Gastroesophageal sphincter (tissue), 4 donors: ENCODE results near the gene MFSD2A. TPM values are rescaled to one million over a fixed set of nuclear protein-coding genes. Genes with fewer than 3 reads are reported as not detected.
"Not testable (repeated sequence)": the region's sequence is repeated elsewhere in the genome, so short reads cannot be mapped to it uniquely, and the experiment has no call there.

Source experiments
- ATAC-seq: fragments of 150-250 bp; one replicate; pipeline ENCODE4 v1.9.1; 2016; ENCODE audit warnings: mild to moderate bottlenecking, moderate library complexity
- H3K27ac ChIP-seq, 4 donors: fragments of 200-600 bp; sonication (generic) in 3 of 4; 1 replicate in 3 of 4; 2 replicates in 1 of 4; pipeline ENCODE4 v1.5.1; 2016 to 2019
- H3K27me3 ChIP-seq: fragments of 200-600 bp; sonication (generic); one replicate; pipeline ENCODE4 v1.5.1; 2019
- H3K36me3 ChIP-seq, 2 donors: fragments of 200-600 bp; sonication (generic); one replicate each; pipeline ENCODE4 v1.5.1; 2019; ENCODE audit warnings: control low read depth in 1 of 2
- H3K4me1 ChIP-seq, 3 donors: fragments of 200-600 bp; sonication (generic); 1 replicate in 2 of 3; 2 replicates in 1 of 3; pipeline ENCODE4 v1.5.1; 2016 to 2019; ENCODE audit warnings: control low read depth in 2 of 3
- H3K4me3 ChIP-seq, 2 donors: fragments of 200-600 bp; sonication (generic); one replicate each; pipeline ENCODE4 v1.5.1; 2019; ENCODE audit warnings: mild to moderate bottlenecking in 1 of 2, moderate library complexity in 1 of 2
- H3K9me3 ChIP-seq, 3 donors: fragments of 200-600 bp; sonication (generic); one replicate each; pipeline ENCODE4 v1.5.1; 2017 to 2019; ENCODE audit warnings: control low read depth in 2 of 3
- EP300 ChIP-seq: sonication (generic); formaldehyde crosslinking; IDR thresholded peaks from one replicate; pipeline ENCODE4 v1.6.1; 2017; ENCODE audit warnings: antibody characterized with exemption, mild to moderate bottlenecking
- POLR2A ChIP-seq, 2 donors: fragments of 450-650 bp; IDR thresholded peaks; one replicate each; pipeline ENCODE4 v1.6.1; 2017; ENCODE audit warnings: antibody characterized with exemption in 2 of 2, mild to moderate bottlenecking in 2 of 2, moderate library complexity in 1 of 2
- POLR2AphosphoS5 ChIP-seq: sonication (generic); formaldehyde crosslinking; IDR thresholded peaks from one replicate; pipeline ENCODE4 v1.6.1; 2017; ENCODE audit warnings: antibody characterized with exemption
- WGBS, 2 donors: methylation state at CpG; one replicate each; pipeline ENCODE4 v1.1.5; 2018; ENCODE audit warnings: low coverage in 1 of 2; 5-methylcytosine and 5-hydroxymethylcytosine counted together
- total RNA-seq, 4 donors: library from RNA; depleted of rRNA; stranded (reverse); fragments of >200 nt; gene quantifications; one replicate each; pipeline ENCODE4 v1.1.0, GENCODE V29; 2016
- TF ChIP-seq, protein P1 (sequence below), 4 experiments: fragments of 200-600 bp in 2 of 4; fragments of 450-650 bp in 2 of 4; sonication (generic) in 1 of 4; IDR thresholded peaks; one replicate each; pipeline ENCODE4 v1.5.1; 2017 to 2019; ENCODE audit warnings: antibody characterized with exemption in 4 of 4, mild to moderate bottlenecking in 2 of 4, moderate library complexity in 2 of 4

MFSD2A gene
- total RNA-seq, 4 donors from 2014 or later, result 0.84 to 4.8 (median 1.4) TPM

GRCh38 chr1:39960431-39960958, 5.5 kb downstream of the MFSD2A start:
- Histone ChIP-seq H3K4me1 (peaks cover 3 to 11% (median 7%) of the 10 kb centered on the region in 3 donors), H3K27me3 (peaks cover 4% of the 10 kb centered on the region), H3K4me3 (no peak overlapping the region), H3K9me3 (no peaks in the 10 kb centered on the region), H3K27ac (no peak overlapping the region), H3K36me3 (no peaks in the 10 kb centered on the region)
- no peak for TF ChIP-seq EP300
- TF ChIP-seq POLR2A (IDR thresholded peaks at IDR 0.05), result no peak
- TF ChIP-seq, protein P1, sequence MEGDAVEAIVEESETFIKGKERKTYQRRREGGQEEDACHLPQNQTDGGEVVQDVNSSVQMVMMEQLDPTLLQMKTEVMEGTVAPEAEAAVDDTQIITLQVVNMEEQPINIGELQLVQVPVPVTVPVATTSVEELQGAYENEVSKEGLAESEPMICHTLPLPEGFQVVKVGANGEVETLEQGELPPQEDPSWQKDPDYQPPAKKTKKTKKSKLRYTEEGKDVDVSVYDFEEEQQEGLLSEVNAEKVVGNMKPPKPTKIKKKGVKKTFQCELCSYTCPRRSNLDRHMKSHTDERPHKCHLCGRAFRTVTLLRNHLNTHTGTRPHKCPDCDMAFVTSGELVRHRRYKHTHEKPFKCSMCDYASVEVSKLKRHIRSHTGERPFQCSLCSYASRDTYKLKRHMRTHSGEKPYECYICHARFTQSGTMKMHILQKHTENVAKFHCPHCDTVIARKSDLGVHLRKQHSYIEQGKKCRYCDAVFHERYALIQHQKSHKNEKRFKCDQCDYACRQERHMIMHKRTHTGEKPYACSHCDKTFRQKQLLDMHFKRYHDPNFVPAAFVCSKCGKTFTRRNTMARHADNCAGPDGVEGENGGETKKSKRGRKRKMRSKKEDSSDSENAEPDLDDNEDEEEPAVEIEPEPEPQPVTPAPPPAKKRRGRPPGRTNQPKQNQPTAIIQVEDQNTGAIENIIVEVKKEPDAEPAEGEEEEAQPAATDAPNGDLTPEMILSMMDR (IDR thresholded peaks at IDR 0.05), result no peak
- no peak for TF ChIP-seq POLR2AphosphoS5
- 94% methylated on average over 3 of the region's 13 CpGs; no CpG with 5 or more reads in 1 of the 2 donors for WGBS, 2 donors
- no peak for ATAC-seq

GRCh38 chr1:39962450-39962825, 7.5 kb downstream of the MFSD2A start:
- Histone ChIP-seq H3K27ac (no peak overlapping the region), H3K9me3 (no peaks in the 10 kb centered on the region), H3K4me3 (no peak overlapping the region), H3K27me3 (peaks cover 4% of the 10 kb centered on the region), H3K36me3 (no peaks in the 10 kb centered on the region), H3K4me1 (no peaks in the 10 kb centered on the region)
- 94 to 95% methylated on average over 6 to 13 of the region's 17 CpGs for WGBS, 2 donors
- TF ChIP-seq EP300 (no peak), POLR2A (IDR thresholded peaks at IDR 0.05) (no peak), POLR2AphosphoS5 (no peak)
- TF ChIP-seq, protein P1 (IDR thresholded peaks at IDR 0.05), result no peak
- no peak for ATAC-seq

DNA sequence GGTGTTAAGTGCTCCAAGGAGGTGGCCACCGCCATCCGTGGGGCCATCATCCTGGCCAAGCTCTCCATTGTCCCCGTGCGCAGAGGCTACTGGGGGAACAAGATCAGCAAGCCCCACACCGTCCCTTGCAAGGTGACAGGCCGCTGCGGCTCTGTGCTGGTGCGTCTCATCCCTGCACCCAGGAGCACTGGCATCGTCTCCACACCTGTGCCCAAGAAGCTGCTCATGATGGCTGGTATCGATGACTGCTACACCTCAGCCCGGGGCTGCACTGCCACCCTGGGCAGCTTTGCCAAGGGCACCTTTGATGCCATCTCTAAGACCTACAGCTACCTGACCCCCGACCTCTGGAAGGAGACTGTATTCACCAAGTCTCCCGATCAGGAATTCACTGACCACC, 8.0 kb downstream of the MFSD2A start:
- not testable (repeated sequence) for H3K27me3 ChIP-seq, H3K4me1 ChIP-seq, H3K4me3 ChIP-seq, H3K9me3 ChIP-seq, H3K36me3 ChIP-seq, H3K27ac ChIP-seq, ATAC-seq
- WGBS, 2 donors, result 80% methylated on average over 1 of the region's 13 CpGs; no CpG with 5 or more reads in 1 of the 2 donors

DNA sequence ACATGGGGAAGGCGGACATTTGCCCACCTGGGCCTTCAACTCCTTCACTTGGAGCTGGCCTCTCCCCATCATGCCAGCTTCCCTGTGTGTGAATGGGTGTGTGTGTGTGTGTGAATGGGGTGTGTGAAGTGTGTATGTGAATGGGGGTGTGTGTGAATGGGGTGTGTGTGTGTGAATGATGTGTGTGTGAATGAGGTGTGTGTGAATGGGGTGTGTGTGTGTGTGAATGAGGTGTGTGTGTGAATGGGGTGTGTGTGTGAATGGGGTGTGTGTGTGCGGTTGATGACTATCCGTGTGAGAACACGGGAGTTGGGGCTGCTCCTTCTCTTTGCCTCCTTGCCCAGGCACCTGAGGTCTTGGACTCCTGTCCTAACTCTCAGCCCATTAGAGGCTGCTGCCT, 9.6 kb downstream of the MFSD2A start:
- no peak for TF ChIP-seq POLR2A (IDR thresholded peaks at IDR 0.05)
- TF ChIP-seq EP300, result no peak
- TF ChIP-seq, protein P1 (IDR thresholded peaks at IDR 0.05), result no peak
- no peak for TF ChIP-seq POLR2AphosphoS5
- Histone ChIP-seq H3K27ac (no peak overlapping the region), H3K27me3 (peaks cover 4% of the 10 kb centered on the region), H3K9me3 (no peaks in the 10 kb centered on the region), H3K4me3 (no peak overlapping the region), H3K36me3 (no peaks in the 10 kb centered on the region), H3K4me1 (no peaks in the 10 kb centered on the region)
- ATAC-seq, result no peak
- WGBS, 2 donors, result 88 to 89% methylated on average over 4 of the region's 4 CpGs

GRCh38 chr1:39965044-39965443, 10.1 kb downstream of the MFSD2A start:
- peaks cover under 1% of the 10 kb centered on the region for H3K27me3 ChIP-seq
- WGBS, 2 donors, result 70 to 76% methylated on average over 2 to 6 of the region's 9 CpGs
- H3K4me3 ChIP-seq, result no peak overlapping the region
- no peaks in the 10 kb centered on the region for H3K4me1 ChIP-seq
- no peak for ATAC-seq
- H3K36me3 ChIP-seq, result no peaks in the 10 kb centered on the region
- no peaks in the 10 kb centered on the region for H3K9me3 ChIP-seq
- TF ChIP-seq EP300 (no peak), POLR2A (IDR thresholded peaks at IDR 0.05) (no peak)
- no peak overlapping the region for H3K27ac ChIP-seq

- Histone ChIP-seq H3K36me3 (no peaks in the 10 kb centered on the region), H3K9me3 (no peaks in the 10 kb centered on the region), H3K4me3 (no peak overlapping the region), H3K4me1 (peaks cover 0 to 5% (median 3%) of the 10 kb centered on the region in 3 donors), H3K27me3 (peaks cover 7% of the 10 kb centered on the region), H3K27ac (no peak overlapping the region)
- WGBS, 2 donors, result 89% methylated on average over 6 of the region's 9 CpGs; no CpG with 5 or more reads in 1 of the 2 donors
- no peak for ATAC-seq
- no peak for TF ChIP-seq POLR2AphosphoS5
- TF ChIP-seq POLR2A (IDR thresholded peaks at IDR 0.05), result no peak
- TF ChIP-seq, protein P1 (IDR thresholded peaks at IDR 0.05), result no peak
- TF ChIP-seq EP300, result no peak
Measured at GRCh38 chr1:39969048-39969447, 14.1 kb downstream of the MFSD2A start.
